Measurements from ENCODE around the gene RBKS.

RBKS gene

GRCh38 chr2:27890146-27890923 lies at the start of gene RBKS, which contains the start of gene BABAM2:
RBKS (minus strand) TSS chr2:27890387; CDS start chr2:27890345, 42 bp downstream.
BABAM2 (plus strand) TSS chr2:27890729; CDS start chr2:27894557, 3,828 bp downstream.
- peak; percentile 77 for DNase-seq (ENCODE audit: low read depth)

DNA sequence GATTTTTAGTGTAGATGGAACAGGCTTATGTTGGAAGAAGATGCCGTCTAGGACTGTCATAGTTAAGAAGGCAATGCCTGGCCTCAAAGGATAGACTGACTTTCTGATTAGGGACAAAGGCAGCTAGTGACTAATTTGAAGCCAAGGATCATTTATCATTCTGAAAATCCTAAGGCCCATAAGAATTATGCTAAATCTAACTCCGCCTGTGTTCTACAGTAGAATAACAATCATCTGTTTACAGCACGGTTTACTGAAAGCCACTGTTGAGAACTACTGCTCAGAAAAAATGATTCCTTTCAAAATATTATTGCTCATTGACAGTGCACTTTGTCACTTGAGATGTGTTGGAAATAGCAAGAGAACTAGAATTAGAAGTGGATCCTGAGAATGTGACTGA lies 44.8 kb upstream of the RBKS start:
- no peak for DNase-seq (ENCODE audit: low read depth)

GRCh38 chr2:27932396-27932795 lies 42.2 kb upstream of the RBKS start:
- DNase-seq (ENCODE audit: low read depth): no peak

- no peak for DNase-seq (ENCODE audit: low read depth)
Observed at GRCh38 chr2:27931361-27931950, 41.3 kb upstream of the RBKS start.

DNA sequence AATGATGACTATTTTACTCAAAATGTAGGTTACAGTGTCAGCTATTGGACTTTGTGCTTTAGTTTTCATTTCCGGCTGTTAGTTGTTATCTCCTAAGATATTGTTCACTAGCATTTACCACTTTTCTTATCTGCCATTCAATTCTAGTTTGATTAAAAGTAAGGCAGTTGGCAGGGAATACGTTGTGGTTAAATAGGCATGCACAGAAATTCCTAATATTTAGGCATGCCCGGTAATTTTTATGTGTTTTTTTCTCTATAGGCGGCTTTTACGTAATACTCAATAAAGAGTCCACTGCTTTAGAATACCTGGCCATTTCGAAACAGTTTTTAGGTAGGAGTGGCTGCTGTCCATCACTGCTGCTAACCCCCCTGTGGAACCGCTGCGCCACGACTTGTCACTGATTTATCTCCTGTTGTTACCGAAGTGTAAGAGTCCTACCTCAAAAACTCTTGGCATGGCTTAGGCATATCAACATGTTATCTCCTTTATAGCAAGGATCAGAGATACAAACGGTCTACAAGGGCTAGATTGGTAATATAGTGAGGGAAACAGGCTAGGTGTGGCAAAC lies 39.8 kb upstream of the RBKS start:
- DNase-seq (ENCODE audit: low read depth): no peak

- no peak for DNase-seq (ENCODE audit: low read depth)
Observed at GRCh38 chr2:27925766-27926472, 35.7 kb upstream of the RBKS start.

DNA sequence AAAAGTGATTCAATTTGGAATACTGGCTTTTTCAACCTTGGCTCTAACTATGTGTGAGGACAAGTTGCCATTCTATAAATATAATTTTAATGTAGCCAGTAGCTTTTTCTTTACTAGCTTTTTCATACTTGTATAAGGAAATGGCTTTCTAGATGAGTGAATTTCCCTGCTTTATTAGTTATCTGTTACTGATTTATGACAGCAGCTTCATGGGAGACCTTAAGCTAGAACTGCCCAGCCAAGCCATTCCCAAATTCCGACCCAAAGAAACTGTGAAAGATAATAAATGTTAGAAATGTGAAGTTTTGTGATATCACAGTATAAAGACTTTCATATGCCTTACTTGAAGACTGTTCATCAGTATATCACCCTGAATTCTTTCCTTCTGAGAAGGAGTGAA lies 32.7 kb upstream of the RBKS start:
- no peak for DNase-seq (ENCODE audit: low read depth)

- no peak for DNase-seq (ENCODE audit: low read depth)
Observed at GRCh38 chr2:27921880-27922547, 31.8 kb upstream of the RBKS start.

- DNase-seq (ENCODE audit: low read depth): no peak
Observed at GRCh38 chr2:27921424-27921823, 31.2 kb upstream of the RBKS start.

DNA sequence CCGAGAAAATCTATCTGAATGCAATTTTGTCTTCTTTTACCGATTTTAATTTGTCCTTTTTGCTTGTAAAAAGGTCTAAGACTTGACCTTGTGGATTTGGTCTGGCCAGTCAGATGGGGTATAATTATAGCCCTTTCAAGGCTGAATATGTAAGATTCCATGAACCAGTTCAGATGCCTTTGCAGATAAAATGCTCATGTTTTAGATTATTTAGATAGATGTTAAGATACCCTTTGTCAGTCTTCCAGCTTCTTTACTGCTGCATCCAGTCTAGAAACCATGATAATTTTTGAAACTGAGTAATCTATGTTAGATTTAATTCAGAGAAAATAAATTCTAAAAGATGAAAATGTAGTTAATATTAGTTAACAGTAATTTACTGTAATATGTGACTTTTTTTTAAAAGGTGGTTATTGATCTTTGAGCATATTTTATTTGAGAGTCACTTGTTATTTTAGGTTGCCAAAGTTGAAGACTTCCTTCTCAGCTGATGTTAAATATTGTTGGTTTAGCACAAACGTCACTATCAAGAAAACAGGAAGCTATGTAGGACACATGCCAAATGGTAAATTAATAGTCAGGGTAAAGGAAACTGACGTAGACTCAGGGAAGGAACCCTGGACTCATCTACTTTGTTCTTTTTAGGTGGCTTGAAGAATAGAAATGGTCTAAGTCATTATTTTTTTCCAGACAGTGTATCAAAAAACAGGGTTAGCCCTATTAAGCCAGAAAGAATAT lies 30.1 kb upstream of the RBKS start:
- peak; percentile 57 for DNase-seq (ENCODE audit: low read depth)

DNA sequence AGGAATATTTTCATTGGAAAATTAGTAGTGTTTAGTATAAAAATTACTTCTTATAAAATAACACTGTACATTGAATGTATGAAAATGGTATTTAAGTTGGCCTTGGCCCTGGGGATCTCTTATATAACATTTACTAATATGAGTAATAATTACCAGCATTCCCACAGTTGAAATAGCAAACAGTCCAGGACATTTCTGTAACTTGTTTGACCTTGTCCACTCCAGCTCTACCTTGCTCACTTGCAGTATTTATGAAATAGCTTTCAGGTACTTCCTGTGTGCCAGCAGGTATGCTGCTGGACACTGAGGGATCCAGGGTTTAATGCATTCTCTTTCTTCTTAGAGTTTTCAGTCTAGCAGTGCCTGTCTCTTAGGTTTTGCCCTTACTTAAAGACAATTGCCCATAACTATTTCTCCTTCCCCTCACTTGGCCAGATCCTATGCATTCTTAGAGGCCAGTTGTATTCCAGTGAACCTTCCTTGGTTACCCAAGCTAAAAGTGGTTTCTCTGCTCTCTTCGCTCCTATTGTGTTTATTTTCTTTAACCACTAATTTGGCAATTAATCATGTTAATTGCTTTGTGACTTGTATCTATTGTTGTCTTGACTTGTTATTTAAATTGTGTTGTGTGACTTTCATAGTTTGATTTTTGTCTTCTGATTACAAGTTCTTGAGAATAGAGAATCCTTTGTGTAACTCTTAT lies 26.3 kb upstream of the RBKS start:
- no peak for DNase-seq (ENCODE audit: low read depth)

GRCh38 chr2:27915874-27916273 lies 25.7 kb upstream of the RBKS start:
- no peak for DNase-seq (ENCODE audit: low read depth)

DNA sequence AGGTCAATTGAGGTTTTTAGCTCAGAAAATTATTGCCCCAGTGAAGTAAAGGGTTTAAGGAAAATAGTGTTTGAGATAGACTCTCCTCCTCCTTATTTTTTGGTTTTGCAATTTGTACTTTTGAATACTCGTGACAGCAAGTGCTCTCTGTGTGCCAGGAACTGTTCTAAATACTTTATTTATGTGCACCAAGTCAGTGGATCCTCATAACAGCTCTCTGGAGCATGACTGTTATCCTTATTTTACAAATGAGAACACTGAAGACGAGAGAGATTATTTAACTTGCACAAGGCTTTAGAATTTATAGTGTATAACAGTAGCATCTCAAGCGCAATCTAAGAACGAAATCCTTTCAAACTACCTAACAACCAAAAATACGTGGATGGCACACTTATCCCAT lies 25.0 kb upstream of the RBKS start:
- peak; percentile 67 for DNase-seq (ENCODE audit: low read depth)

DNA sequence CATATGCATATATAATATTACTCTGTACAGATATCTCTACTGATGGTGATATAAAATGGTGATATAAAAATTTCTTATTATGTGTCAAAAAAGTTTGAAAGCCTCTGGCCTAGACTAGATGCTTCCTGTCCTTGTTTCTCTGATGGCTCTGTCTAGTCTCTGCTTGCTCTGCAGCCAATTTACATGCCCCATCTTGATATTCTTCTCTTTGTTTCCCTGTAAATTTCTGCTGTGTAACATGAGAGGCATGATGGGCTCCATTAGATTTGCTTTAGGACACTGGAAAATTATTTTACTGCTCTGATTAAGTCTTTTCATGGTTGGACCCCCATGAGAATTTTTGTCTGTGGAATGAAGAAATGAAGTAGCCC lies 24.6 kb upstream of the RBKS start:
- no peak for DNase-seq (ENCODE audit: low read depth)

- DNase-seq (ENCODE audit: low read depth): peak; percentile 65
Observed at GRCh38 chr2:27914041-27914804, 24.0 kb upstream of the RBKS start.

GRCh38 chr2:27912512-27912911 lies 22.3 kb upstream of the RBKS start:
- DNase-seq (ENCODE audit: low read depth): no peak

GRCh38 chr2:27911458-27912210 lies 21.4 kb upstream of the RBKS start:
- DNase-seq (ENCODE audit: low read depth): no peak

GRCh38 chr2:27909901-27910300 lies 19.7 kb upstream of the RBKS start:
- DNase-seq (ENCODE audit: low read depth): no peak

- no peak for DNase-seq (ENCODE audit: low read depth)
Observed at GRCh38 chr2:27907547-27907946, 17.4 kb upstream of the RBKS start.

All from fibroblast of gingiva (primary cell).